IgD-negative memory B cell (primary cell): ENCODE results near the gene AGAP5. TPM values are rescaled to one million over a fixed set of nuclear protein-coding genes. Genes with fewer than 3 reads are reported as not detected.
"Not testable (repeated sequence)": the region's sequence is repeated elsewhere in the genome, so short reads cannot be mapped to it uniquely, and the experiment has no call there.

Experiments used
- H3K27ac Mint-ChIP-seq, 3 donors: one replicate each; pipeline ENCODE4 v1.8.0; 2020 to 2022; ENCODE audit warnings: mild to moderate bottlenecking in 3 of 3, mixed read lengths in 3 of 3, moderate library complexity in 1 of 3
- H3K27me3 Mint-ChIP-seq: one replicate; pipeline ENCODE4 v1.8.0; 2021; ENCODE audit warnings: mixed read lengths
- H3K36me3 Mint-ChIP-seq: one replicate; pipeline ENCODE4 v1.8.0; 2020; ENCODE audit warnings: mild to moderate bottlenecking, mixed read lengths
- H3K4me1 Mint-ChIP-seq, 3 donors: one replicate each; pipeline ENCODE4 v1.8.0; 2020 to 2022; ENCODE audit warnings: mixed read lengths in 3 of 3, mild to moderate bottlenecking in 1 of 3
- H3K4me3 Mint-ChIP-seq, 4 donors: one replicate each; pipeline ENCODE4 v1.8.0; 2020 to 2022; ENCODE audit warnings: mild to moderate bottlenecking in 4 of 4, mixed read lengths in 4 of 4, moderate library complexity in 3 of 4
- H3K9me3 Mint-ChIP-seq, 3 donors: one replicate each; pipeline ENCODE4 v1.8.0; 2020 to 2021; ENCODE audit warnings: mixed read lengths in 3 of 3, mild to moderate bottlenecking in 1 of 3
- polyA plus RNA-seq: library from polyadenylated mRNA; unstranded; fragments of 300-500 nt; fragmentation: Illumina TruSeq; gene quantifications from one replicate; pipeline ENCODE4 v1.2.3, GENCODE V29; 2021

The AGAP5 gene
- 0.99 TPM for polyA plus RNA-seq

GRCh38 chr10:73697675-73698159 is at the start of gene AGAP5:
Gene AGAP5, minus strand, starts transcription at chr10:73698109. Its CDS starts 354 bp downstream, at chr10:73697755.
- H3K27ac Mint-ChIP-seq, H3K9me3 Mint-ChIP-seq, H3K4me3 Mint-ChIP-seq, H3K27me3 Mint-ChIP-seq, H3K36me3 Mint-ChIP-seq, H3K4me1 Mint-ChIP-seq: not testable (repeated sequence)

GRCh38 chr10:73746721-73747120 is 48.8 kb upstream of the AGAP5 start:
- Mint-ChIP-seq H3K27me3 (no peaks in the 10 kb centered on the region), H3K36me3 (peaks cover 9% of the 10 kb centered on the region), H3K9me3 (no peaks in the 10 kb centered on the region), H3K27ac (peak overlapping the region in 1 of 3 donors; percentile 72), H3K4me3 (peak overlapping the region in 2 of 4 donors; percentile 25 to 72), H3K4me1 (peaks cover 21 to 41% (median 22%) of the 10 kb centered on the region in 3 donors)

- Mint-ChIP-seq H3K4me1 (peaks cover 16 to 31% (median 18%) of the 10 kb centered on the region in 3 donors), H3K4me3 (peak overlapping the region; percentile 95 to 100 (median 98)), H3K9me3 (no peaks in the 10 kb centered on the region), H3K36me3 (peaks cover 9% of the 10 kb centered on the region), H3K27ac (peak overlapping the region; percentile 99 to 100 (median 99)), H3K27me3 (no peaks in the 10 kb centered on the region)
These were observed 46.7 kb upstream of the AGAP5 start for GRCh38 chr10:73744664-73744975.

DNA sequence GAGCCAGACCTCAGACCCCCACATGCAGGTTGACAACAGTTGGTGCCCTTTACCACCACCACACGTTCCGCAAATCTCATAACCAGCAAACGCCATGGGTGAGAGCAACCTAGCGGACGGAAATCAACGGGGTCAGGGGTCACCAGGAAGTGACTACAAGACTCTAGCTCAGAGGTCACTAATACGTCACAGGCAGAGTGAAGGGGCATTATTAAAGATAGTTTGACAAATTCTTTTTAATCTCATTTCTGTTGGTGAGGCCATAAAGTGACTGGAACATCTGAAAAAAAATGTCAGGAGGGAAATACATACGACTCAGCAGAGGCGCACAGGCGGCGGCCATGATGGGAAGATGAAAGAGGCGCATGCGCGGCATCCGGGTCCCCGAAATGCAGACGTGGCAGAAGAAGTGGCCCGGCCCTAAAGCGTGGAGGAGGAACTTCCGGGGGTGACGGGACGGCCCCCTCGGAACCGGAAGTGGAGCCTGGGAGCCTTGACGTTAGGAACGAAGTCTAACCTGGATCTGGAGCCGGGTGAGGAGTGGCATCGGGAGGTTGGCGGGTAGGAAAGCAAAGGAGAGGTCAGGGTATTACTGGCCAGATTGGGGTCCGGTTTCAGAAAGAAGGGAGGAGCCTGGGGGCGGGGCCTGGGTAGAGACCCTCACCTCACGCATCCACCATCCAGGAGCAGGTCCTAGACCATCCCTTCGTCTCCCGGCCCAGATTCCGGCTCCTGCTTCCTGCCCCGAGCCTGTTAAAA is 46.2 kb upstream of the AGAP5 start, which contains the start of gene SEC24C:
Gene SEC24C (plus strand): TSS at position 468 of the 759 bp plus-strand sequence. CDS start 2,461 bp downstream, outside the sequence.
- no peaks in the 10 kb centered on the region for H3K9me3 Mint-ChIP-seq
- no peaks in the 10 kb centered on the region for H3K27me3 Mint-ChIP-seq
- peak within 1 kb of the TSS; percentile 95 to 100 (median 98) for H3K4me3 Mint-ChIP-seq
- H3K4me1 Mint-ChIP-seq = peaks cover 16 to 29% (median 18%) of the 10 kb centered on the region in 3 donors
- peaks cover 6% of the 10 kb centered on the region for H3K36me3 Mint-ChIP-seq
- peak within 1 kb of the TSS; percentile 99 to 100 (median 99) for H3K27ac Mint-ChIP-seq

DNA sequence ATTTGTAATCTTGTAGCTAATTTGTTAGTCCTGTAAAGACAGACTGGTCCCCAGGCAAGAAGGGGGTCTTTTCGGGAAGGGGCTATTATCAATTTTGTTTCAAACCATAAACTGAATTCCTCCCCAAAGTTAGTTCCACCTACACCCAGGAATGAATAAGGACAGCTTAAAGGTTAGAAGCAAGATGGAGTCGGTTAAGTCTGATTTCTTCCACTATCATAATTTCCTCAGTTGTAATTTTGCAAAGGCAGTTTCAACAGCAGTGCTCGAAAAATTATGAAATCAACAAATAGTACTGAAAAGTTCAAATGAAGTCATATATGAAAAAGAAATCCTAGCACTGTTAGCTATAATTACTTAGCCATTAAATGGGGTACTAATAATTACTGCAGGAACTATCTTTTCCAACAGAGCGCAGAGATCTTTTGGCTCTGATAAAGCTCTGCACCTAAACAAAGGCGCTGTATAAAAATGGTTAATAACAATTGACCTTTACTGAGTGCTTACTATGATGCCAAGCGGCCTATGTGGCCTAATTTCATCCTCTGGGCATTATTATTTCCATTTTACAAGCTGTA is 45.5 kb upstream of the AGAP5 start:
- Mint-ChIP-seq H3K4me1 (peaks cover 15 to 27% (median 16%) of the 10 kb centered on the region in 3 donors), H3K36me3 (peaks cover 3% of the 10 kb centered on the region), H3K4me3 (peak overlapping the region; percentile 95 to 100 (median 98)), H3K9me3 (no peaks in the 10 kb centered on the region), H3K27ac (peak overlapping the region; percentile 99 to 100 (median 99)), H3K27me3 (no peaks in the 10 kb centered on the region)

GRCh38 chr10:73742454-73742734 is 44.5 kb upstream of the AGAP5 start:
- peak overlapping the region in 2 of 4 donors; percentile 55 to 95 for H3K4me3 Mint-ChIP-seq
- peak overlapping the region in 1 of 3 donors; percentile 99 for H3K27ac Mint-ChIP-seq
- H3K9me3 Mint-ChIP-seq = no peaks in the 10 kb centered on the region
- peaks cover 6% of the 10 kb centered on the region for H3K36me3 Mint-ChIP-seq
- H3K27me3 Mint-ChIP-seq = no peaks in the 10 kb centered on the region
- peaks cover 15 to 27% (median 17%) of the 10 kb centered on the region in 3 donors for H3K4me1 Mint-ChIP-seq

DNA sequence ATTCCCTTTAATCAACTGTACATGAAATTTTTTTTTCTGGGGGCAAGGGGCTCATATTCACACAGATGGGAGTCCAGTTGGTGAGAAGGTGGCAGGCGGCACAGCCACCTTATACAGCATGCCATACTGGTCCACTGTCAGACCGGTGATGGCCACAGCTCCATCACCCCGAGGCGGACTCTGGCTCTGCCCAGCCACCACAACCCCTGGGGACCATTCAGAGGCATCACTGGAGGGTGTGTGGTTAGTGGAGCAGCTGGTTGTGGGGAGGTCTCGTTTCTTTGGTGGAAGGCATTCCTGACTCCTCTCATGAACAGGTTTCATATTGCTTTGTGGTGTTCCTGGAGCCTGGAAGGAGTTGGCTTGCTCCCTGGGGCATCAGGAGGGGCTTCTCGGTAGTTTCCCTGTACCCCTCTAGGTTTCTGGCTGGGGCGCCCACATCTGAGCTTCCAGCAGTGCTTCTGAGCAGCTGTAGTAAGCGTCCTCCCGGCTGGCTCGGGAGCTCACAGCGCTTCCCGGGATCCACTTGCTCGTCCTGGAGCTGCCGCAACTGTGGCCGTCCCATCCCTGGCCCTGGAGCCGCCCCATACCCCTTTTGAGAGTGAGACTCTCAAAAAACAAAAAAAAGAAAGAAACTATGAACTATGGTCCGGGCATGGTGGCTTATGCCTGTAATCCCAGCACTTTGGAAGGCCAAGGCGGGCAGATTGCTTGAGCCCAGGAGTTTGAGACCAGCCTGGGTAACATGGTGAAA is 42.8 kb upstream of the AGAP5 start:
- H3K27me3 Mint-ChIP-seq, H3K9me3 Mint-ChIP-seq, H3K36me3 Mint-ChIP-seq, H3K27ac Mint-ChIP-seq, H3K4me3 Mint-ChIP-seq: not testable (repeated sequence)
- H3K4me1 Mint-ChIP-seq = peaks cover 15 to 18% (median 16%) of the 10 kb centered on the region in 3 donors

- no peaks in the 10 kb centered on the region for H3K9me3 Mint-ChIP-seq
- peaks cover 9 to 11% (median 9%) of the 10 kb centered on the region in 3 donors for H3K4me1 Mint-ChIP-seq
- H3K27me3 Mint-ChIP-seq = no peaks in the 10 kb centered on the region
- peaks cover 2% of the 10 kb centered on the region for H3K36me3 Mint-ChIP-seq
- no peak overlapping the region for H3K27ac Mint-ChIP-seq
- H3K4me3 Mint-ChIP-seq = peak overlapping the region in 1 of 4 donors; percentile 6
These were observed 36.9 kb upstream of the AGAP5 start for GRCh38 chr10:73734796-73735305.

DNA sequence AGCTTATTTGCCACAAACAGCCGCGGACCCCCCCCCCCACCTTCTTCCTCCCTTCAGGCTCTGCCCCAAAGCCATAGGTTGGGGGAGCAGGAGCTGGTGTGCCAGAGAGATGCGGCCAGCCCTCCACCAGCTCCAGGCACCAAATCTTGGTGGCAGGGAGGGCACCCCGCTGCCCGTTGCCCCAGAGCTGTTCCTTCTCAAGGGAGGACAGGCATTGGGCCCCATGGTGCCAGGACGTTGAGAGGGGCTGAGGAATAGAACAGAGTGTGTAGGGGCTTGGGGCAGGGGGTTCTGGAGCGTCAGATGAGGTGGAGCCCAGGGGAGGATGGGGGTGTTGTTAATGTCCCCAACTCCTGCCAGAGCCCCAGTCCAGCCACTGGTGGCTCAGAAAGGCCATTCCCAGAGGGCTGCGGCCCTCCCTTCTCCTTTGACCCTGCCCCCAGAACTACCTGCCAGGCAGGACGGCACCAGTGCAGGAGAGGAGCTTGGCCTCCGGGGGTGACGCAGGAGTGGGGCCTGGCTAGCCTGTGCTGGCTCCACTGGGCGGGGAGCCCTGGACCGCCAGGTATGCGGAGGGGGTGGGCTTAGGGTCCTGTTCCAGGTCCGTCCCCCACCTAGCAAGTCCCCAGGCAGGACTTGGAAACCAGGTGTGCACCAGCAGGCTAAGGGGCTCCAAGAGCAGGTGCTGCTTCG is 36.3 kb upstream of the AGAP5 start:
- Mint-ChIP-seq H3K27ac (no peak overlapping the region), H3K36me3 (peaks cover 2% of the 10 kb centered on the region), H3K4me1 (peaks cover 13 to 14% (median 14%) of the 10 kb centered on the region in 3 donors), H3K27me3 (no peaks in the 10 kb centered on the region), H3K9me3 (no peaks in the 10 kb centered on the region), H3K4me3 (peak overlapping the region in 1 of 4 donors; percentile 6)

DNA sequence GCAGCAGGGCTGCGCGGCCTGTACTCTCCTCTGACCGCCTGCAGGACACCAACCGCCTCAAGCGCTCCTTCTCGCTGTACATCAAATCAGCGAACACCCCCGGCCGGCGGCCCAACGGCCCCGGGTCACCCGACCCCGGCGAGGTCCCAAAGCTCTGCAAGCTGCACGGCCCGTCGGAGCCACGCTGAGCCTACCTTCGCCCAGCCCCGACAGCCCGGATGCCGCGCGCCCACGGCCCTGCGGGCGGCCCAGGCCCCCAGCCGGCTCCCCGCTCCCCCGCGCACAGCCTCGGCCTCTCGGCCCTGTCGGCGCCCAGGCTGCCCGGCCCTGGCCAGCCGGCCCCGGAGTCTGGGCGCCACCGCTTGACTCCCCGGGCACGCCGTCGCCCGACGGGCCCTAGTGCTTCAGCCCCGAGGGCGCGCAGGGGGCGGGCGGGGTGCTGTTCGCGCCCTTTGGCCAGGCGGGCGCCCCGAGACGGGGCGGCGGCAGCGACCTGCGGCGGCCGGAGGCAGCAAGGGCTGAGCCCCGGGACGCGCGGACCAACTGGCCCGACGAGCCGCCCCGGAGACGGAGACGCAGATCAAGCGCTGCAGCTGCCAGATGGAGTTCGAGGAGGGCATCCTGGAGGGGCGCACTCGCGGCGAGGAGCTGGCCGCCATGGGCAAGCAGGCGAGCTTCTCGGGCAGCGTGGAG is 35.2 kb upstream of the AGAP5 start:
- Mint-ChIP-seq H3K36me3 (peaks cover 2% of the 10 kb centered on the region), H3K4me3 (no peak overlapping the region), H3K9me3 (no peaks in the 10 kb centered on the region), H3K27me3 (no peaks in the 10 kb centered on the region), H3K4me1 (peaks cover 13 to 14% (median 14%) of the 10 kb centered on the region in 3 donors), H3K27ac (no peak overlapping the region)

GRCh38 chr10:73732426-73732825 is 34.5 kb upstream of the AGAP5 start:
- H3K36me3 Mint-ChIP-seq = no peaks in the 10 kb centered on the region
- H3K27ac Mint-ChIP-seq = peak overlapping the region in 1 of 3 donors; percentile 94
- peaks cover 13 to 15% (median 14%) of the 10 kb centered on the region in 3 donors for H3K4me1 Mint-ChIP-seq
- H3K27me3 Mint-ChIP-seq = no peaks in the 10 kb centered on the region
- H3K4me3 Mint-ChIP-seq = peak overlapping the region in 3 of 4 donors; percentile 16 to 79 (median 45)
- H3K9me3 Mint-ChIP-seq = no peaks in the 10 kb centered on the region

- Mint-ChIP-seq H3K27ac (peak overlapping the region in 1 of 3 donors; percentile 94), H3K4me1 (peaks cover 13 to 15% (median 14%) of the 10 kb centered on the region in 3 donors), H3K27me3 (no peaks in the 10 kb centered on the region), H3K4me3 (peak overlapping the region in 2 of 4 donors; percentile 45 to 79), H3K36me3 (no peaks in the 10 kb centered on the region), H3K9me3 (no peaks in the 10 kb centered on the region)
These were observed 33.9 kb upstream of the AGAP5 start for GRCh38 chr10:73731588-73732375.

DNA sequence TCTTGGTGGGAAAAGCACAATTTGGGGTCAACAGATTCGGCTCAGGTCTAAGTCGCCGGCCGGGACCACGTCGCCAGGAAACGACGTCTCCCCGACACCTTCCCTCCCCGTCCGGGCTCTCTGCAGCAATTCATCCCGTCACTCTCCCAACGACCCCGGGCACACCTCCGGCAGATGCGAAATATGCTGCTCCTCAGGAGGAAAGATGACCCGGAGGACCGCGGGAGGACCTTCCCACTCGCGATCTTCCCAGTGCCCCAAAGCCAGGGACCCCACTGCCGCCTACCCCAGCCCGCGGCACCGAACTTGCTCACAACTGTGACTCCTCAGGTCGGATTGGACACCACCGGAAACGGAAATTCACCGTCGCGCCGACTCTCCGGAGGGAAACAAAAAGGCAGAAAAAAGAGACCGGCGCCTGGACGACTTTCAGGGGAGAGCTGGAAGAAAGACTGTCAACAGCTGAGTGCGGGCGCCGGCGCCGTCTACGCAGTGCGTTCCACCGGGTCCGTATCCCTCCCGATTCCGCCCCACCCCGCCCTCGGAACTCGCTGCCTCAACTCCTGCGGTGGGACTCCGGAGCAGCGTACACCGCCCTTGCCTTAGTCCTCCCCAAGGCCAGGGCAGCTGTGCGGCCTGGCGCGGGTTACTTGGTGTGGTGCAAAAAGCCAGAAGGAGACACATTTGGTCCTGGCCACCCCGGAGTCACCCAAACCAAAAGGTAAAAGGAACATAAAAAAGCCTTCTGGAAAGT is 32.4 kb upstream of the AGAP5 start:
- peak overlapping the region; percentile 90 to 98 (median 98) for H3K27ac Mint-ChIP-seq
- H3K4me3 Mint-ChIP-seq = peak overlapping the region; percentile 99 to 100 (median 100)

More for the DNA sequence above, 32.4 kb upstream of the AGAP5 start:
- H3K4me1 Mint-ChIP-seq = peaks cover 13 to 15% (median 14%) of the 10 kb centered on the region in 3 donors
- no peaks in the 10 kb centered on the region for H3K36me3 Mint-ChIP-seq
- no peaks in the 10 kb centered on the region for H3K27me3 Mint-ChIP-seq
- no peaks in the 10 kb centered on the region for H3K9me3 Mint-ChIP-seq
